IPS-NIHi11 (cell line): ENCODE data around the gene ERH.

Experiments
- DNase-seq: peaks from one replicate; pipeline ENCODE4 v3.0.0; 2012; ENCODE audit warnings: mixed read lengths, low spot score

Gene ERH

DNA sequence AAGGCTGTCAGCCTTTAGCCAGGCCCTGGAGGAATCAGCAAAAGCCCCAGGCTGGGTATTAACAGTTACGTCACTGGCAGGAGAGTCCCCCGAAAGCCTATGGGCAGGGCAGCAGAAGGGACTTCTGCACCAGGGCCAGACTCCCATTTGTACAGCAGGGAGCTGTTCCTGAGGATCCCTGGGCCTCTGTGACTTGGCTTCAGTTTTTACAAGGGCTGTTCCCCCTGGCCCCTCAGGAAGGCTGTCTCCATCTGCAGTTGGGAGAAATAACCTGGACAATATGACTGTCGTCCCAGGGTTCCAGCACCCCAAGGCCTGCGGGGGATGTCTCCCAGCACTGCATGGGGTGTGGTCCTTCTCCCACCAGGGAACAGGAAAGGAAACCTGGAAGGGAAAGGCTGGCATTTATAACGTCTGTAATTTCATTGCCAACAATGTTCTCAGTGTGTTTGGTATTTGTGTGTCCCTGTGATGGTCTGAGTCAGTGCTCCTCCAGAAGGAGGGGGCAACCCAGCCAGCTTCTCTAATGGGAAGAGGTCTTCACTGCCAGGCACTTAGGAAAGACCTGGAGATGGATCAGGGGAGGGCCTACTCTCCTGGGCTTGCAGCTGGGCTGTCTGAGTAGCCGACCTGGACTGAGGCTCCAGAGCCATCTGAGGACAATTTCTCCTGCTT lies 42.4 kb downstream of the ERH start:
- DNase-seq = no peak

GRCh38 chr14:69355154-69355597 lies 42.9 kb downstream of the ERH start:
- DNase-seq = no peak

GRCh38 chr14:69354383-69355153 lies 43.5 kb downstream of the ERH start:
- no peak for DNase-seq

DNA sequence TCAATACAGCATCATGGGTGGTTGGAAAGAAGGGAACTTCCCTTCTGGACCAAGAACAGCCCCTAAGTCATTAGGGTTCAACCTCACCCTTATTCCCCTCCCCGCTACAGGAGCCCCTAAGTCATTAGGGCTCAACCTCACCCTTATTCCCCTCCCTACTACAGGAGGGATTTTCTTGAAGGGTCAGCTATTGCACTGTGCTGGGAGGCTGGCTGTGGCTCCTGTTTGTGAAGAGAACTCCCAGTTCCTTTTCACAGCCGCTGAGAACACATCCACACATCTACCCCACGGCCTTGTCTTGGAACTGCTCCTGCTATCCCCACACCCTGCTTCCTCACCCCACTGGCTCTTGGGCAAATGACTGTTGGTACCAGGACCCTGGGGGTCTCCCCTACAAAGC lies 44.9 kb downstream of the ERH start:
- no peak for DNase-seq

DNA sequence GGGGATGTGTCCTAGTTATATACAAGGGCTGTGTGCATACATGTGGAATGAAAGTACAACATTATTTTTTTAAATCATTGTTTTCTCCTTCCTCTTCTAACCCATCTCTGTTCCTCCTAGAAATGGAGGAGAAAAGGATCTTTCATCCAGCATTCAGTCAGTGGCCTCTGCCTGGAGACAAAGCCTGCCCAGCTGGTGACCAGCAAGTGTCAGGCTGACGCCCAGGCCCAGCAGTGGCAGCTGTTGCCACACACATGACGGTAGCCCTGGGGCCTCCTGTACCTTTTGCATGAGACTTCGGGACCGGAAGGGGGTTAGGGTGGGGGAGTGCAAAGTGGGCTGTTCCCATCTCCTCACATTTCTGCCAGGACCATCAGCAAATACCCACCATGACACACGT lies 46.2 kb downstream of the ERH start:
- no peak for DNase-seq

DNA sequence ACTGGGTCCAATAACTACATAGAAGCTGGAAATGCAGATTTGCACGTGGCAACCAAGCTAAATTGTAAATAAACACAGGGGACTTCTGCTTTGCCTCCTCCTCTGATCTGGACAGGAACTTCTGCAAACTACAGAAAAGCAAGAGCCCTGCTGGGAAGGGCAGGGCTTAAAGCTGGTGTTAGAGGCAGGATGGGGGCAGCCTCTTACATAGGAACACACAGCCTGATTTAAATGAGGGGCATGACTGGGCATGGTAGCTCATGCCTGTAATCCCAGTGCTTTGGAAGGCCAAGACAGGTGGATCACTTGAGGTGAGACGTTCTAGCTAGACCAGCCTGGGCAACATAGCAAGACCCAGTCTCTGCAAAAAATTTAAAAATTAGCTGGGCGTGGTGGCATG lies 46.7 kb downstream of the ERH start:
- DNase-seq = no peak

DNA sequence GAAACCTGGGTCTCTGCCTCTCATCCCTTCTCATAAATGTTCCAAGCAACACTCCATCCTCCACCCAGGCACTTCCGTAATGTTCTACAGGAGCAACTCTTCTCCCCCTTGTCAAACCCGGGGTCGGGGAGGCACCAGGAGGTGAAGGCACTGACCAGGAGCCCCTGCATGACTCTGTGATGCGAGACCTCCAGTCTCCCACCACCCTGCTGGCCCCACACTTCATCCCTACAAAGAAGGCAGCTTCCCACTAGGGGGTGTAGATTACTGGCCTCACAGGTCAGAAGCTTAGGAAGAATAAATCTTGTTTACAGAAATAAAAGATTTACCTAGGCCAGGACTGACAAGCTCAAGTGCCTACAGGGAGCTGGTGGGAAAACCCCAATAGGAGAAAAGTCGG lies 47.2 kb downstream of the ERH start:
- no peak for DNase-seq

DNA sequence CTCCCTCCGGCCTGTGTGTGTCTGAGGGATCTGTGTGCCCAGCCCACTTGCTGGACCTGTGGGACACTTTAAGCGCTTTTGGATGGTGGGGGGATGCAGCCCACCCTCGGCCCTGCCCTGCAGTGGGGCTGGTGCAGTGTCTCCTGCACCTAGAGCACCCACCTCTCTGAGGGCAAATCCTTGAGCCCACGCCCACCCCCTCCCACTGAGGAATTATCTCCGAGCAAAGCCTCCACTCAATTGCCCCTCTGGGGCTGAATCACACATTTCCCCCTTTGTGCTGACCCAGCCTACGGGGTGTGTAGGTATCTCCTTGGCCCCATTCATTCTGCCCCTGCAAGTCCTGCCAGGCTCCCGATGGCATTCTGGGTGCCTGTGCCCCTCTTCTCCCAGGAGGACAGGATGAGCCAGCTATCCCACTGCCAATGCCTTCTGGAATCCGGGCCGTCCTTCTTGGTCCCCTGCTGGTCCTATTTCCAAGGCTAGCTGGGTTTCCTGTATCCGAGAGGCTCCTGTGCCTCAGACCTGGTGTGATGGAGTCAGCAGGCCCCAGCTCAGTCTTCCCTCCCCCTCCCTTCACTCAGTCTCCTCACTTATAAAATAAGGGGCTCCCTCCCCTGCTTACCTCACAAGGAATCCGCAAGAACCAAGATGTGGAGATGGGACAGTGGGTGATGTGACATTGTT lies 48.9 kb downstream of the ERH start:
- DNase-seq = no peak

DNA sequence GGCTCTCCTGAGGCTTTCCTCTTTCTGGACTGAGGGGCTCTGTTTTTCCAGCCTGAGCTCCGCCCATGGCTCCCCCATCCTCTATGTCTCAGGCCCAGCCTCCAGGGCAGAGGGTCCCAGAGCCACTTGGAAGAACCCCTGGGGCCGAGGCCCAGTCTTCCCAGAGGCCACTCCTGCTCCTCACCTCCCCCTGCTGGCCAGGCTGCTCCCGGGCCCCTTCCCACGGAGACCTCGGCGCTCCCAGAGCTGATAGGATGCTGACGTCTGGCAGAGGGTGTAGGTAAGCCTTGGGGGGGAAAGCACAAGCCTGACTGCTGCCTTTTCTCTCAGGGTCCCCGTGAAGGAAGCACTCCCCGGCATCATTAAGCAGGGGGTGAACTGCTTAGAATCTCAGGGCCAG lies 51.4 kb downstream of the ERH start:
- DNase-seq = peak; percentile 90

- no peak for DNase-seq
Measured at GRCh38 chr14:69345402-69345801, 52.7 kb downstream of the ERH start.

- no peak for DNase-seq
Measured at GRCh38 chr14:69344171-69344570, 53.9 kb downstream of the ERH start.

- no peak for DNase-seq
Measured at GRCh38 chr14:69342928-69343525, 55.1 kb downstream of the ERH start.

DNA sequence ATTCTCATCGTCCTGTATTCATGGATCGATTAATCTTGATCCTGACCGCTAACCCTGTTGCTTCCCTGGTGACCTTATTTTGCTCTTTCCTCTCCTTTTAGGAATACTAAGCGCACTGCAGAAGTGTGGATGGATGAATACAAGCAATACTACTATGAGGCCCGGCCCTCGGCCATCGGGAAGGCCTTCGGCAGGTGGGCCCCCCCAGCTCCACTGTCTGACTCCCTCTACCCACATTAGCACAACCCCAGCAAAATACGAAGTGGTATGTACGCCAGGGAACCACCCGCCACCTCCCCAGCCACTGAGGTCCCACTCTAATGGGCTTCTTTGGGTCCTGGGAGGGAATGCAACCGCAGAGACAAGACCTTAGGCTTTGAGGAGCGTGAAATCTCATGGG lies 58.7 kb downstream of the ERH start:
- no peak for DNase-seq

GRCh38 chr14:69337984-69338383 lies 60.1 kb downstream of the ERH start:
- no peak for DNase-seq

GRCh38 chr14:69335371-69335771 lies 62.7 kb downstream of the ERH start:
- no peak for DNase-seq

- DNase-seq = no peak
Measured at GRCh38 chr14:69334576-69334975, 63.5 kb downstream of the ERH start.

DNA sequence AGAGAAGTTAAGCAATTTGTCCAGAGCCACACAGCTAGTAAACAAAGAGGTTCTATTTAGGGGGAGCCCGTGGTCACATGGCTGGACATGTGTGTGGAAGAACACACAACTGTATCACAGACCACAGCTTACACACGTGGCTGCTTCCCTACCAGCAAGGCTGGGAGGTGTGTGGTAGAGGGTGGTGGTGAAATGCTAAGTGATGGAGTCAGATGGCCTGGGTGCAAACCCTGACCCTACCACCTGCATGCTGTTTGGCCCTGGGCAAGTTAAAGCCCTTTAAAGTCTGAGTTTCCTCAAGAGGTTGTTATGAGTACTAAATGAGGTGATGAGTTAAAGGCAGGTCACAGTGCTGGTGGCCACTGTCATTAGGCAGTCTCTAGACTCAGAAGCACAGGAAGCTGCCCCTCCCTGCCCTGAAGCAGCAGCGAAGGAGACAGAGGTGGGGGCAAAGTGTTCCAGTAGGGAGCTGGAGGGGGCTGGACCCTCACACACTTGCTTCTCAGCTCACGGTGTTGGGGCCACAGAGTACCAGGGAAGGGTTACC lies 64.2 kb downstream of the ERH start:
- DNase-seq = no peak

DNA sequence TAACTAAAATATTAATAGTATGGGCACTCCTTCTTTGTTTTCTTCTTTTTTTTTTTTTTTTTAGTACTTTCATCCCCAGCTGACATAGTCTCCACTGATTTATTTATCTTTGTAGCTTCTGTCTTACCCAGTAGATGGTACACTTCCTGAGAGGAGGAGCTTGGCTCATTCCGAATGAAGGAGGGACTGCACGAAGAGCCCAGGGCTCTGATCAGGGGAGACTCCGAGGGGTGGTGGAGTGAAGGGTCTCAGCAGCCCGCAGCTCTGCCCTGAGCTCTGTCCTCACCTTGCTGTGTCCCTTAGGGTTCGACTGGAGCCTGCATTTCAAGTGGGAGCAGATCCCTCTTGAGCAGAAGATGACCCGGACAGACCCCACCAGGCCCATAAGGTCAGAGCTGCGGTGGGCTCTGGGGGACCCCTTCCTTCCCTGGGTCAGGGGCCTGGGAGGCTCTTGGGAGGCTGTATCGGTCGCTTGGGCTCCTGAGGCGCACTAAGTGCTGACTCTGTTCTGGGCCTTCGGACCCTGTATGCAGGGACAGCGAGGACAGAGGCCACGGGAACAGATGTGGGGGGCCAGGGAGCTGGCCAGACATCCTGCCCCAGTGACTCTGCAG lies 65.2 kb downstream of the ERH start:
- no peak for DNase-seq

DNA sequence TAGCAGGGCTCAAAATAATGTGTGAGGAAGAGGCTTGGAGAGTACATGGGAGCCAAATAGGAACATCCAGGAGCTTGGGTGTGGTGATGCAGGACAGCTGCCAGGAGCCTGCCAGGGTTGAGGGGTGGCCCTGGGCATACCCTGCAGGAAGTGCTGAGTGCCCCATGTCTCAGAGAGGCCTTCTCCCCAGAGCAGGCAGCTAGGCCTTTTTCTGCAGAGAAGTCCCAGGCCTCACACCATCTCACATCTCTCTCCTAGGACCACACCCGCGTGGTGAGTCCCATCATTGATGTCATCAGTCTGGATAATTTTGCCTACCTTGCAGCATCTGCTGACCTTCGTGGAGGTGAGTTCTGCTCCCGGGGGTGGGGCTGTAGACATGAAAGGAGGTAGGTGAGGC lies 66.9 kb downstream of the ERH start:
- no peak for DNase-seq
